ENCODE results near the gene AP3D1.
A peak's percentile ranks its signal among the peaks of the same experiment; 100 is the strongest.

The AP3D1 gene

GRCh38 chr19:2180881-2181632, 29.7 kb upstream of the AP3D1 start:
- no peak for DNase-seq

GRCh38 chr19:2180114-2180513, 28.7 kb upstream of the AP3D1 start:
- DNase-seq: no peak

- no peak for DNase-seq
These were observed 27.7 kb upstream of the AP3D1 start for GRCh38 chr19:2179095-2179494.

- DNase-seq: no peak
These were observed 25.1 kb upstream of the AP3D1 start for GRCh38 chr19:2176337-2176994.

DNA sequence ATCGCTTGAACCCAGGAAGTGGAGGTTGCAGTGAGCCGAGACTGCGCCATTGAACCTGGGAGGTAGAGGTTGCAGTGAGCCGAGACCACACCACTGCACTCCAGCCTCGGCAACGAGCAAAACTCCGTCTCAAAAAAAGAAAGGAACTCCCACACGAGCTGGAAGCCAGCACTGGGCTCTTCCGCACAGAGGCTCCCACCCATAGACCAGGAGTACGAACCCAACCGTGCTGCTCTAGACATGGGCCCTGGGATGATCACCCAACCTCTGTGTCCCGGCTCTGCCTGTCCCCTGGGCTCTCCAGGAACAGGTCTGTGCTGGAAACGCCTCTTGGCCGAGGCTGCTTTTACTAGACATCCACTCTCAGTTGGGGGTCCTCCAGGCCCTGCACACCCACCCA, 24.4 kb upstream of the AP3D1 start:
- DNase-seq: no peak

GRCh38 chr19:2173767-2174577, 22.6 kb upstream of the AP3D1 start:
- no peak for DNase-seq

DNA sequence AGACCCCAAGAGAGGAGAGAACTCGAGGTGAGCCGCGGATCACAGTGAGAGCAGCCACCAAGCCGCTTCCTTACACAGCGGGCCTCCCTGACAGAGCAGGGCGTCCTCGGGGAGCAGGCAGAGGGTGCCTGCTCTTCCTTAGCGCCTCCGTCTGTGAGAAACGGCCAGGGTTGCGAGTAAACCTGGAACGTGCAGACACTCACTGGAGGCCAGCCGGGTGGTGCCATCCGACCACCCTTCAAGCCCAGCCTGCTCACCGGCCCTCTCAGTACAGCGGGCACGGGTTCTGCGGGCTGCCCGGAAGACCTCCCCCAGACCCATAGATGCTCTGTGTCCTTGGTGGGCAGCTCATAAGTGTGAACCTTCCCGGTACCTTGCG, 22.0 kb upstream of the AP3D1 start:
- DNase-seq: no peak

DNA sequence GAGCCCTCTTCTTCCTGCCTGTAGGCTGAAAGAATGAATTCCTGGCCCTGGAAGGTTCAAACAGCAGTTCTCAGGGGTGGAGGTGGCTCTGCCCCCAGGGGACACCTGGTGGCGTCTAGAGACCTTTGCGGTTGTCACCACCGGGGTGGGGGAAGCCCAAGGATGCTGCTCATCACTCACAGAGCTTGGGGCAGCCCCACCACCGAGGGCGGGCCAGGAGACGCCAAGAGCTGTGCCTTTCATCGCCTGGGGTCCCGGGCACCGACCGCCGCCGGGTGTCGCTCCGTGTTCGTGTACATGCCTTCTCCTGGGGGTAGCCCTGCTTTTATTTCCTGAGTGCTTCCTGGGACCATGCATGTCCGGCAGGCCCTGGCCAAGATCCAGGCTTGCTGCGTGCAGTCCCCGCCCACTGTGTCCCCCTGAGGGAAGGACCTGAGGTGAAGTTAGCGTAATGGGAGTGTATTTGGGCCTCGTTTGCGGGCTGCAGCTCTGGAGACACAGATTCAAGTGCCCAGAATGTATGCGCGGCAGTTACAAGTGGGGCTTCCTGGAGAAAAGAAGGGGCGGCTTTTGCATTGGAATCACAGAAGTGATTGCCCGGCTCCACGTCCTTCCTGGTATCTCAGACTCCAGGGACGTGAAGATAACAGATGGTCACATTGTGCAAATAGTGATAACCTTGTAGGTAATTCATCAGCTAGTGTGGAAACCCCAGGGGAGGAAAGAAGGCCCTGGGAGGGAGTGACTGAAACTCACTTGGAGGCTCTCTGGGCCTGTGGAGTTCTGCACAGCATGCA, 20.2 kb upstream of the AP3D1 start:
- DNase-seq: peak; percentile 40

DNA sequence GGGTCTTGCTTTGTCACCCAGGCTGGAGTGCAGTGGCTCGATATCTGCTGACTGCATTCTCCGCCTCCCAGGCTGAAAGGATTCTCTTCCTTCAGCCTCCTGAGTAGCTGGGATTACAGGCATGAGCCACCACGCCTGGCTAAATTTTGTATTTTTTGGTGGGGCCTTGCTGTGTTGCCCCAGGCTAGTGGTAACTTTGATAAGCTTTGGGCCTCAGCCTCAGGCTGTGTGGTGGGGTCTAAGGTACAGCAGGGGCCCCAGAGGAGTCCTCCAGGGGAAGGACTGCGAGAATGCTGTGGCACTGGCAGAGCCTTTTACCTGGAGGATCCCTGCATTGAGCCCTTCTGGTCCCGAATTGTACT, 19.6 kb upstream of the AP3D1 start:
- DNase-seq: no peak

DNA sequence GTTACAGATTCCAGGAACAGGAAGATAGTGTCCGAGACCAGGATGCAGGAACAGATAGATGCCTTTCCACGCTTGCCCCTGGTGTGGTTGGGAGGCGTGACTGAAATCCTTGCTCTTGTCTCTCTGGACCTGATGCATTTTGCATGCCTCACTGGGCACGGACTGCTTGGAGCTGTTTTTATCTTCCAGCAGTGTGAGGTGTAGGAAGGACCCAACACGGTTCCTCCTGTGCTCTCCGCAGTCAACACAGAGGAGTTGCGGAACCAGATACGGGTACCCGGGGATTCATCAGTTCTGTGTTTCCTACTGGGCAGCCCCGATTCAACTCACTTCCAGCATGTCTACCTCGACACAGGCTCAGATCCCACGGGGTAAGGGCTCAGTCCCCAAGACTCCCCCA, 18.9 kb upstream of the AP3D1 start:
- DNase-seq: no peak

- no peak for DNase-seq
These were observed 17.5 kb upstream of the AP3D1 start for GRCh38 chr19:2168619-2169424.

GRCh38 chr19:2167896-2168618, 16.7 kb upstream of the AP3D1 start:
- no peak for DNase-seq

DNA sequence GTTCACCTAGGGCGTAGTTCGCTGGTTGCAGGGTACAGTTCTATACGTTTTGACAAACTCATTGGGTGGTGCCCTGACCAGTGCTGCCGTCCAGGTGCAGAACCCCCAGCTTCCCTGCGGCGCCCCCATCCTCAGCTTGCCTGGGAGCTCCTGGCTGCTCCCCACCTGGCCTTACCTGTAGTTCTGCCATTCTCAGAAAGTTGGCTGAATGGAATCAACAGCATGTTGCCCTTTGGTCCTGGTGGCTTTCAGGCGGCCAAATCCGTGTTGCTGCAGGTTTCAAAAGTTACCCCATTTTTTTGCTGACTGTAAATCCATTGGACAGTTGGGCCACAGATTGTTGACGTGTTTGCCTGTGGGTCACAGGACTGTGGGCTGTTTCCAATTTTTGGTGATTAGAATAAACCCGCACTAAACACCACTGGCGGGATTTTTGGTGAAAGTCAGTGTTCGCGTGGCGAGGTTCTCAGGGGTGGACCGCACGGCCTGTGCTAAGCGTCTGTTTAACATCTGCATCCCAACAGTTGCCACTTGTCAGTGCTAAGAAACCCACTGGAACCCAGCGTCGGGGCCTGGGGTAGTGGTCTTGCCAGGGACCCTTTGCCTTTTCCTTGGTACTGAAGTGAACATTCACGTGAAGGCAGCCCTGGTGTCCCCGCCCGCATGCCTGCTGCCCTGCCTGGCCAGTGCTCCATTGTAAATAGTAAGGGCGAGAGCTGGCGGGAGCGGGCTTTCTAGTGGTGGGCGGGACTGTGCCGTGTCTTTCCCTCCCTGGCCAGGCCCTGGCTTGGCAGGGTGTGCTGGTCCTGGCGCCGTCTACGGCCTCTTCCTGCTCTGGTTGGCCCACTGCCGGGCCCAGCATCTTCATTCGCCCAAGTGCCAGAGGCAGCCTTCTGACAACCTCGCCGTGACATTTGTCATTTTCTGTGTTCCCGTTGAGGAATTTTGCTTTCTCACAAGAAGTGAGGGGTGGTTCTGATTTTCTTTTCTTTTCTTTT, 15.7 kb upstream of the AP3D1 start:
- peak; percentile 14 for DNase-seq

DNA sequence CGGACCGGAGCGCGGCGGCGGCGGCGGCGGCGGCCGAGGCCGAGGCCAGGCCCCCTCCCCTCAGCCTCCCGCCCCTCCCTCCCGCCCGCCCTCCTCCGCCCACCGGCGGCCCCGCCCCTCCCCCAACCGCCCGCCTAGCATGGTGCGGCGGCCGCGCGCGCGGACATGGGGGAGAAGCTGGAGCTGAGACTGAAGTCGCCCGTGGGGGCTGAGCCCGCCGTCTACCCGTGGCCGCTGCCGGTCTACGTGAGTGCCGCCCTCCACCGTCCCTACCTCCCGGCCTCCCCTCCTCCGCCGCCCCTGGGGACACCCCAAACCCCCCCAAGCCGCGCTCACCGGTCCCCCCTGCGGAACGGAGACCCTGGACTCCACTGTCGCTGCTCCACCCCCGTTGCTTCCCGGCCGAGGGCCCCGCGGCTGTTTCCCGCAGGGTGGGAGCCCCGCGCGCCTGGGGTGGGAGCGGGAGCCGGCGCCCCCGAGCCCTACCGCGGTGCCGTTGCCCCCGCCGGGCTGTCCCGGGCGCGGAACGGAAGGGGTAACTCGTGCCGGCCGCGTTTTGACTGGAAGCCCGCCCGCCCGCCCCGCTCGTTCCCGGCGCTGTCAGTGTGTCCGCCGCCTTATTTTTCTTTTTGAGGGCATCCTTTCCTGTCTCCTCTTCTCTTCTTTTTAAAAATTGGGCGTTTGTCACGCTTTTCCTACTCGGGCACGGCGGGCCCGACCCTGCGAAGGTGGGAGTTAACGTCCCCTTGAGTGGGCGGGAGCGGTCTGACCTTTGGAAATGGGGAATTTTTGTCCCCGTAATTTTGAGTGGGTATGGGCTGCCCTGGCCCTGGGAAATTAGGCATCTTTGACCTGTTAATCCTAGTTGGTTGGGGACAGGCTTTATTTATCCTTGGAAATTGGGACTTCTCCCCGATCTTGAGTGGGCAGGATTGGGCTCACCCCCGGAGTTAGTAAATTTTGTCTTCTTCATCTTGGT, 12.9 kb upstream of the AP3D1 start:
- DNase-seq: no peak

GRCh38 chr19:2160379-2160778, 9.0 kb upstream of the AP3D1 start:
- no peak for DNase-seq

DNA sequence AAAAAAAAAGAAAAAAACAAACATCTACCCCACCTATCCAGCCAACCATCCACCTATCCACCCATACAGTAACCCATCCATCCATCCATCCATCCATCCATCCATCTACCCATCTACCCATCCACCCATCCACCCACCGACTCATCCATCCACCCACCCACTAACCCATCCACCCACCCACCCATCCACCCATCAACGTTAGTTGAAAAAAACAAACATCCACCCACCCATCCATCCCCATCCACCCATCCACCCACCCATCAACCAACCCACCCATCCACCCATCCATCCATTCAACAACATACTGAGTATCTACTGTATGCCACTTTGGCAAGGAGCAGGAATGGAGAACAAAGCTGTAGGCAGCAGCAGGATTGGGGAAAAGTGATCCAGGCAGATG, 6.1 kb upstream of the AP3D1 start:
- DNase-seq: no peak

- DNase-seq: no peak
These were observed 3.3 kb upstream of the AP3D1 start for GRCh38 chr19:2154587-2155075.

- DNase-seq: no peak
These were observed 500 bp downstream of the AP3D1 start for GRCh38 chr19:2150794-2151338.

Data from DMS 273 treated with DMSO at 0.1 percent for 48 hours (cell line).